ENCODE results near the gene RAD17.
A peak's percentile ranks its signal among the peaks of the same experiment; 100 is the strongest.
"Not testable (repeated sequence)": the region's sequence is repeated elsewhere in the genome, so short reads cannot be mapped to it uniquely, and the experiment has no call there.

Gene RAD17, protein sequence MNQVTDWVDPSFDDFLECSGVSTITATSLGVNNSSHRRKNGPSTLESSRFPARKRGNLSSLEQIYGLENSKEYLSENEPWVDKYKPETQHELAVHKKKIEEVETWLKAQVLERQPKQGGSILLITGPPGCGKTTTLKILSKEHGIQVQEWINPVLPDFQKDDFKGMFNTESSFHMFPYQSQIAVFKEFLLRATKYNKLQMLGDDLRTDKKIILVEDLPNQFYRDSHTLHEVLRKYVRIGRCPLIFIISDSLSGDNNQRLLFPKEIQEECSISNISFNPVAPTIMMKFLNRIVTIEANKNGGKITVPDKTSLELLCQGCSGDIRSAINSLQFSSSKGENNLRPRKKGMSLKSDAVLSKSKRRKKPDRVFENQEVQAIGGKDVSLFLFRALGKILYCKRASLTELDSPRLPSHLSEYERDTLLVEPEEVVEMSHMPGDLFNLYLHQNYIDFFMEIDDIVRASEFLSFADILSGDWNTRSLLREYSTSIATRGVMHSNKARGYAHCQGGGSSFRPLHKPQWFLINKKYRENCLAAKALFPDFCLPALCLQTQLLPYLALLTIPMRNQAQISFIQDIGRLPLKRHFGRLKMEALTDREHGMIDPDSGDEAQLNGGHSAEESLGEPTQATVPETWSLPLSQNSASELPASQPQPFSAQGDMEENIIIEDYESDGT

DNA sequence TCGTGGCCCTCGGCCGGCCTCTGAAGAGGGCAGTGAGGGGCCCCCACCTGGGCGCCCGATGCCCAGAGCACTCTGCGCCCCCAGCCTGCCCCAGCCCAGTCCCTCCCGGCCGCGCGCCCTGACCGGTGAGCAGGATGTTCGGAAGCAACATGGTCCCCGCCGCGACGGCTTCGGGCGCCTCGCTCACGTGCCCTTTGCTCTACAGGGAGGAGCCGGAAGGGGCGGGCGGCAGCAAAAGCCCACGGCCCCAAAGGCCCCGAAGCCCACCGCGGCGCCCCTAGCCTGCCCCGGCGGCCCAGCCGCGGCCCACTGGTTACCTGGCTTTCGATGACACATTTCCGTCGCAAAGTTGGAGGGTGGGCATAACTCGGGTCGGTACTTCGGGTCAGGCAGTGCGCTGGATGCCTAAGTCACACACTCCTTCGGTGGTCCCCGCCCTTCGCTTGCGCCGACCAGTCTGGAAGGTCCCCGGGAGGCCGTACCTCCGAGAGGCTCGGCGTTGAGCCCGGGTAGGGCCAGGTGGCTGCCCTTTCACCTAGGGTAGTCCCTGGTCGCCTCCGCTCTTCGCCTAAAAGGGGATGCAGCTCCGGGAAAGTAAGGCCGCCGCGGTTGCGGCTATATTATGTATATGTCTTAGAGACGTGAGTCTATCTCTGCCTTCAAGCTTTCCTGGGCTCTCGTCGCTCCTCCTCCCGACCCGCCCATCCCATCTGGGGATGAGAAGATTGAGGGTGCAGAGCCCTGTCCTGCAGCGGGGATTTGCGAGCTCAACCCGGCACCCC lies at the start of gene RAD17, which contains the start of the genes AK6 and TAF9:
RAD17 (plus strand) TSS at position 479 of the 782 bp plus-strand sequence. CDS start 2,391 bp downstream, outside the sequence.
AK6 (minus strand) TSS at position 181 of the 782 bp plus-strand sequence; CDS start at position 151, 30 bp downstream.
TAF9 (minus strand) TSS at position 181 of the 782 bp plus-strand sequence. CDS start 3,783 bp downstream, outside the sequence.
- peak; percentile 83 for DNase-seq (ENCODE audit: low read depth)

DNA sequence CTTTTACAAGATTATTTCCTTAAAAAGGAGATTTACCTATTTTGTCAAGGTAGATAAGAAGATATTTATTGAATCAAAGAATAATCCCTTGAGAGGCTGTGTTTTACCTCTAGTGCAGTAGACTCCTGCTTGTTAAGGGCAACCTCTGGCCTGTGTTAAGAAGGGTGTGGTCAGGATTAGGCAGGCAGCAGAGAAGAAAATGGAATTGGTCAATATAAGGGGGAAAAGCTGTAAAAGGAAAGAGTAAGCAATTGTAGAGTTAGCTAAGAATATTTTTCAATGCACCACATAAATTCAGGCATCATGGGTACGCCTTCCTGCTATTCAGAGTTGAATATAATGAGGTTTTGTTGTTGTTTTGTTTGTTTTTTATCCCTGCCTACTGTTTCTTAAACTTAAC lies 43.3 kb upstream of the RAD17 start:
- no peak for DNase-seq (ENCODE audit: low read depth)

- no peak for DNase-seq (ENCODE audit: low read depth)
These were observed 39.6 kb upstream of the RAD17 start for GRCh38 chr5:69329905-69330489.

DNA sequence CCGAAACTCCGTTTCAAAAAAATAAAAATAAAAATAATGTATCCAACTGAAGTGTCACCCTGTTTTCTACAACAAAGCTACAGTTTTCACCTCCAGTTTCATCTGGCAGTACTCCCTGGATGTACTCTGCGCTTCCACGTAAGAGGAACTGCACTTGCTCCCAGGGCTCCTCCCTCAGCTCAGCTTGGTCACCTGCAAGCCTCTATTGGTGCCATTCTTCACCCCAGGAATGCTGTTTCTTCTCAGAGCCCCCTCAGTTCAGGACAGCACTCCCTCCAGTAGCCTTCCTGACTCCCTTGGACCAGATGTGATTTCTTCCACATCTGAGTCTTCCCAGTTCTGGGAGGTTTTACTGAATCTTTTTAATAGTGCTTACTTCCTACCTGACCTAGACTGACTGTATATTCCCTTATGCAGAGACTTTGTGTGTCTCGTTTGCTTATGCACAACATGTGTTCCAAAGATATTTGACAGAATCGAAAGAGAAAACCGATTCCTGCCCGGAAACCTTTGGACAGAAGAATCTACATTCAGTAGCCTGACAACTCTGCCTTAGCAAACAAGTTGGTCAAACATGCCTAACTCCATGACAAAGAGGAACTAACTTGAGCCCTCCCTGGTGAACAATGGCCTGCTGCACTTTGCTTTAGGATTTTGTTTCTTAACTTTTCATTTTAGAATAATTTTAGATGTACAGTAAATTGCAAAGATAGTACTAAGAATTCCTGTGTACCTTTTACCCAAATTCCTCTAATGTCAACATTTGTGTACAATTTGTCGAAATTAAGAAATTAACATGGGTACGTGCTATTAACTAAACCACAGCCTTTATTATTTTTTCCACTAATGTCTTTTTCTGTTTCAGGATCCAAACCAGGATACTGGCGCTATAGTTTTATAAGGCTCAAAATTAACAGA lies 37.8 kb upstream of the RAD17 start:
- DNase-seq (ENCODE audit: low read depth): no peak

- not testable (repeated sequence) for DNase-seq (ENCODE audit: low read depth)
These were observed 35.8 kb upstream of the RAD17 start for GRCh38 chr5:69333668-69334315.

- peak; percentile 47 for DNase-seq (ENCODE audit: low read depth)
These were observed 34.8 kb upstream of the RAD17 start for GRCh38 chr5:69334793-69335268.

DNA sequence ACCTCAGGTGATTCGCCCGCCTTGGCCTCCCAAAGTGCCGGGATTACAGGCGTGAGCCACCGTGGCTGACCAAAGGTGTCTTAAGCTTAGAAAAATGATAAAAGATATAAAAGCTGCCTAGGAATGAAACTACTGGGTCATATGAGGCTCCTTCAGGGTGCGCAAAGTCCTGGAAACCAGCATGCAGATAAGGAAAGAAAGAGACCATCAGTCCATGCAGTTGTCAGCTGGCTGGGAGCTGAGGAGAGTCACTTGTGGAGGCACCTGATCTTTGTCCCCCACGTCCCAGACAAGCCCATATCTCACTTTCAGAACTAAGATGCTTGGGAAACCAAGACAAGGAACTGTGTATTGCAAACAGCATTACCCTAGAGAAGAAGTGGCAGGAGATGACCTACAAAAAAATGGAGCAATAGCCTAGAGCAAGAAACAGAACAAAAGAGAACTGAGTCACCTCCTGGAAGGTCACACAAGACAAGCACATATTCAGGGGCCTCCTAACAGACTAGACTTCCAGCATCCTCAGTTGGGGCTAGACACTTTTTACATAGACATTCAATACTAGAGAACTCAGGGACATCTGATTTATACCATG lies 34.2 kb upstream of the RAD17 start:
- DNase-seq (ENCODE audit: low read depth): no peak

GRCh38 chr5:69341520-69342161 lies 28.0 kb upstream of the RAD17 start:
- DNase-seq (ENCODE audit: low read depth): no peak

- no peak for DNase-seq (ENCODE audit: low read depth)
These were observed 26.5 kb upstream of the RAD17 start for GRCh38 chr5:69343083-69343482.

DNA sequence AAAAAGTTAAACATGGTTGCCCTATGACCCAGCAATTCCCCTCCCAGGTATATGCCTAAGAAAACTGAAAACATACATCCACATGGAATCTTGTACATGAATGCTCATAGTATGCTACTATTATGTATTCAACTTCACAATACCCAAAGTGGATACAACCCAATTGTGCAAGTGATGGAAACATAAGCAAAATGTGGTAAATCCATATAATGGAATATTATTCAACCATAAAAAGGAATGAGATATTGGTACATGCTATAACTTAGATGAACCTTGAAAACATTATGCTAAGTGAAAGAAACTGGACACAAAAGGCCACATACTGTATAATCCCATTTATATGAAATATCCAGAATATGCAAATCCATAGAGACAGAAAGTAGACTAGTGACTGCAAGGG lies 19.0 kb upstream of the RAD17 start:
- DNase-seq (ENCODE audit: low read depth): no peak

- DNase-seq (ENCODE audit: low read depth): no peak
These were observed 9.9 kb upstream of the RAD17 start for GRCh38 chr5:69359699-69360098.

DNA sequence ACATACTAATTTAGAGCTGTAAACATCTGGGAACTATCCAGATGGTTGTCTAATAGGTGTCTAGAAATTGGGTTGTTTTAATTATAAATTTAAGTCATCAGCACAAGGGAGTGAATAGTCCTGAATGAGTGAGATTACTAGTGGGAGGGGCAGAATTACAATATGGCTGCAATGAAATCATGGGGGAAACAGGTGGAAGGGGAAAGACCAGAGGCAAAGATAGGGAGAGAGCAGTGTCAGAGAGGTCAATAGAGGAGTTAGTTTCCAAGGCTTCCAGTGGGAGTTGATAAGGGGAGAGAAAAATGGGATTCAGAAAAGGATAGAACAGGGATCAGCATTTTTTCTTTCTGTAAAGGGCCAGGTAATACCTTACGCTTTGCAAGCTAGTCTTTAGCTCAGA lies 9.2 kb upstream of the RAD17 start:
- no peak for DNase-seq (ENCODE audit: low read depth)

- DNase-seq (ENCODE audit: low read depth): no peak
These were observed 5.2 kb upstream of the RAD17 start for GRCh38 chr5:69364414-69364813.

GRCh38 chr5:69364850-69365249 lies 4.8 kb upstream of the RAD17 start:
- no peak for DNase-seq (ENCODE audit: low read depth)

DNA sequence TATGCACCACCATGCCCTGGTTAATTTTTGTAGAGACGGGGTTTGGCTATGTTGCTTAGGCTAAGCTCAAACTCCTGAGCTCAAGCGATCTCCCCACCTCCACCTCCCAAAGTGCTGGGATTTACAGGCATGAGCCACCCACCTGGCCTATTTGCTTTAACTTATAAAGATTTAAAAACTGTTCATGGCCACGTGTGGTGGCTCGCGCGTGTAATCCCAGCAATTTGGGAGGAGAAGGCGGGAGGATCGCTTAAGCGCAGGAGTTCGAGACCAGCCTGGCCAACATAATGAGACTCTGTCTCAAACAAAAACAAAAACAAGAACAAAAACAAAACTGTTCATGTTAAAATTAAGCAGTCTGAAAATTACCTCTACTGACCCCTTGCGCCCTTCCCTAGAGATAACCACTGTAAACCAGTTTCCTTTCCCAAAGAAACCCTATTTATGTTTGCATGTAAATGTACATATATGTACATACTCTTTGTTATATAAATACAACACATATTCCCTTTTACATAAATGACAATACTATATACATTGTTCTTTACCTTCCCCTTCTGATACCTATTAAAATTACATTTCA lies 1.8 kb upstream of the RAD17 start:
- DNase-seq (ENCODE audit: low read depth): no peak

DNA sequence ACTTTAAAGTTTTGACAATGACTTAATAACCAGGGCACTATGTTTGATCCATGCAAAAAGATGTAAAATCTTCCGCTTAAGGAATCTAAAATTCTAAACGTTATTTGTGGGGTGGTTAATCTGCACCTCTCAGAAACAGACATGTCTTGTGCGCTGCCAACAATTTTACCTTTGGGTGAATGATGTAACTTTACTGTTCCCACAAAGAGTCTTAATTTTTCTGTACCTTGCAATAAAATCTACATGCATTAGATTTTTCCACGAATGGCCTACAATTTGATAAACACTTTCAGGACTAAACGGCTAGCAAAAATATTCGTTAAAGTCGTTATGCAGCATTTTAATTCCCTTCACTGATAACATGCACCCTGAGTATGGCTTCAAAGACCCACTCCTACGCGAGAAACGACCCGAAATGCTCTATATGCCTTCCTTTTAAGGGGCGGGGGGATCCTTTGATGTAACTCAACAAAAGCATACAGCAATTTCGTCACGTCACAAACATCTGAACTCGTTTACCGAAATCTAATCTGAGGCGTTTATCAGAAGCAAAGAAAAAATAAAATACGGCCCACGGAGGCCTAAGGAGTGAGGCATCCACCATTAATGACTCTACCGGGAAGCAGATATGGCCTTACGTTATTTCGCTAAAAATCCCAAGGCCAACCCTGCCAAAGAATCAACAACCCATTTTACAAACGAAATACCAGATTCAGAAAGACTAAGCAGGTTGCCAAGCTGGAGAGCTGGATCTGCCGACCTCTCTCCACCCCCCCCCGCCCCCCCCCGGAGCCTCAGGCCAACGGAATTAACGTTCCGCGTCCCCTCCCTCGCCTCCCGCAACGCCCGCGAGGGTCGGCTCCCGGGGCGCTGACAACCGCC lies 919 bp upstream of the RAD17 start:
- DNase-seq (ENCODE audit: low read depth): no peak

DNA sequence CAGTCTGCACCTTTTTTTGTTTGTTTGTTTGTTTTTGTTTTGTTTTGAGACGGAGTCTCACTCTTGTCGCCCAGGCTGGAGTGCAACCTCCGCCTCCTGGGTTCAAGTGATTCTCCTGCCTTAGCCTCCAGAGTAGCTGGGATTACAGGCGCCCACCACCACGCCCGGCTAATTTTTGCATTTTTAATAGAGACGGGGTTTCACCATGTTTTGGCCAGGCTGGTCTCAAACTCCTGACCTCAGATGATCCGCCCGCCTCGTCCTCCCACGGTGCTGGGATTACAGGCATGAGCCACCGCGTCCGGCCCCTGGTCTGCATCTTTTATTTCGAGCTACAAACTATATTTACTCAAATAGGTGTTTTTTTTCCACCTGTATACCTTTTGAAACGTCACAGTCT lies 717 bp downstream of the RAD17 start:
- DNase-seq (ENCODE audit: low read depth): not testable (repeated sequence)

- no peak for DNase-seq (ENCODE audit: low read depth)
These were observed 2.8 kb downstream of the RAD17 start for GRCh38 chr5:69372394-69372793.

Measured in GM04504 (cell line).